DLD1 (cell line): ENCODE data around the gene NPPA.
"Not testable (repeated sequence)": the region's sequence is repeated elsewhere in the genome, so short reads cannot be mapped to it uniquely, and the experiment has no call there.

Experiments
- in situ Hi-C: cut with HindIII; loops from 2 replicates; pipeline ENCODE4 v1.10.0; 2017; ENCODE audit warnings: low sequenced_read_pairs

NPPA gene

DNA sequence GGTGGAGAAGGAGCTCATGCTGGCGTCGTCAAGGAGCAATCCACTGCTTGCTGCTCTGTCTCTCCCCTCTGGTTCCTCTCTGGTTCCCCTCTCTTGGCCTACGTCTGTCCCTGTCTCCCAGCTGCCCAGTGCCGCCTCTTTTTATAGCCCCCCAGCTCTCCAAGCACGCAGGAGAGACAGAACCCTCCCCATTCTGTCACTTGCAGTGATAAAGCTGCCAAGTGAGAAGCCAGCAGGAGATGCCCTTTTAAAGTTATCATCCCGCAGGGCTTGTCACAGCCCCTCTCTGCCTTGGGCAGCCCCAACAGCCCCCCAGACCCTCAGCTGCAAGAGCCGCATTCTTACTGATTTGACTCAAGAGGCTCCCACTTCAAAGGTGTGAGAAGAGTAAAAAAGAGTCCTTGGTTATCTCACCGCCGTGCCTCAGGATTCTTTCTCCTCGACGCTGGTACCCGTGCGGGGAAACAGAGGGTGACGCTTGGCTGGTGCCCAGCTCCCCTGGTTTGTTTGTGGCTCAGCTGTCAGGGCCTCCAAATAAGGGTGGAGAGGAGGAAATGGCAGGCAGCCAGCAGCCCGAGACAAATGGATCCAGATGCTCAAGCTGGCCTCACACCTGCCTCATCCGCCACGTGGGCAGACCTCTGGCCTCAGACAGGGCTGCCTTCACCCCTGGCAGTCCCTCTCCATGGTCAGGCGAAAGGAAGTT lies at the start of gene NPPA:
TSS of gene NPPA (minus strand) at position 117 of the 706 bp plus-strand sequence. CDS start at position 18, 99 bp downstream.
- in situ Hi-C loops = no loop called here

DNA sequence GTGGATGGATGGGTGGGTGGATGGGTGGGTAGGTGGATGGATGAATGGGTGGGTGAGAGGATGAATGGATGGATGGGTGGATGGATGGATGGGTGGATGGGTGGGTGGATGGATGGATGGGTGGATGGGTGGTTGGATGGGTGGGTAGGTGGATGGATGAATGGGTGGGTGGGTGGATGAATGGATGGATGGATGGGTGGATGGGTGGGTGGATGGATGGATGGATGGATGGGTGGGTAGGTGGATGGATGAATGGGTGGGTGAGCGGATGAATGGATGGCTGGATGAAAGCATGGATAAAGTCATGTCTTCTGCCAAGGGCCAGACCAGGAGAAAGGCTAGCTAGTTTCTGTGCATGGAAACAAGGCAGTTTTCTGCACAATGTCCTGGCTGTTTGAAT lies 46.9 kb upstream of the NPPA start:
- in situ Hi-C loops = not testable (repeated sequence)

DNA sequence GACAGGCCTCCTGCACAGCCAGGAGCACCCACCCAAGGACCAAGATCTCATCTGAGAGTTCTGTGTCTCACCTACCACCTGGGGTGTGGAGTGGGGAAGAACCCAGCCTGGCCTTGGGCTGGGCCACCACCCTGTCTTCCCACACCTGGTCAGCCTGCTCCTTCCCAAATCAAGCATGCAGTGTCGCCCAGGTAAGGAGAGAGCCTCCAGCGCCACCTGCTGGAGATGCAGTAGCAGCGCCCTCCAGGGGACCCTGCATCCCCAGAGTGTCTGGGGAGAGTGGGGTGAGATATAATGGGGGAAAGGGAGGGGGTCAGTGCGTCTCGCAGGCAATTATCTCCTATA lies 46.3 kb upstream of the NPPA start:
- in situ Hi-C loops = no loop called here

DNA sequence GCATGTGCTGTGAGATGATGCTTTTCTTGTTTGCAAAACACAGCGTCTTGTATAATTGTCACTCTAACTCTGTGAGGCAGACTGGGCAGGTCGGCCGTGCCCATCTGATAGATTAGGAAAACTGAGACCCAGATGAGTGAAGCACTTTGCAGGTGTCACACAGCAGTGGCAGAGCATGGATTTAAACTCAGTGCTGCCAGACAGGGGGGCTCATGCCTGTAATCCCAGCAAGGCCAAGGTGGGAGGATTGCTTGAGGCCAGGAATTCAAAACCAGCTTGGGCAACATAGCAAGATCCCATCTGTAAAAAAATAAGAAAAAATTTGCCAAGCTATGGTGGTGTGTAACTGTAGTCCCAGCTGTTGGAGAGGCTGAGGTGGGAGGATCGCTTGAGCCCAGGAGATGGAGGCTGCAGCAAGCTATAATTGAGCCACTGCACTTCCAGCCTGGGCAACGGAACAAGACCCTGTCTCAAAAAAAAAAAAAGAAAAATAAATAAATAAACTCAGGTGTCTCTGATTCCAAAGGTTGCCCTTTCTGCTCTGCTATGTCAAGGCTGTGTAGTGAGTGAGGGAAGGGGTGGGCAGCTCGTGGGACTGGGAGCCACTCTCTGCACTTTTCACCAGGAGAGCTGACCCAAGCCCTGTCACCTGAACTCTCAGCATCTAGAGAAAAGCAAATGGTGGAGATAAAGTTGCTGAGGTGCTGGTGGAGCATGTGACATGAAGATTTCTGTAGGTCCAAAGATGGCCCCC lies 44.0 kb upstream of the NPPA start:
- in situ Hi-C loops = no loop called here

GRCh38 chr1:11888877-11889208 lies 41.3 kb upstream of the NPPA start:
- in situ Hi-C loops = no loop called here

GRCh38 chr1:11888206-11888876 lies 40.8 kb upstream of the NPPA start:
- in situ Hi-C loops = no loop called here

- in situ Hi-C loops = no loop called here
These were observed 40.1 kb upstream of the NPPA start for GRCh38 chr1:11887666-11888007.

- in situ Hi-C loops = no loop called here
These were observed 39.5 kb upstream of the NPPA start for GRCh38 chr1:11886986-11887665.

- in situ Hi-C loops = no loop called here
These were observed 38.3 kb upstream of the NPPA start for GRCh38 chr1:11885916-11886315.

- in situ Hi-C loops = no loop called here
These were observed 35.4 kb upstream of the NPPA start for GRCh38 chr1:11882814-11883538.

- in situ Hi-C loops = no loop called here
These were observed 34.3 kb upstream of the NPPA start for GRCh38 chr1:11881749-11882441.

- in situ Hi-C loops = no loop called here
These were observed 33.5 kb upstream of the NPPA start for GRCh38 chr1:11880911-11881748.

GRCh38 chr1:11880181-11880575 lies 32.6 kb upstream of the NPPA start:
- in situ Hi-C loops = no loop called here

GRCh38 chr1:11879311-11880180 lies 32.0 kb upstream of the NPPA start:
- in situ Hi-C loops = no loop called here

GRCh38 chr1:11878891-11879190 lies 31.3 kb upstream of the NPPA start:
- in situ Hi-C loops = no loop called here

DNA sequence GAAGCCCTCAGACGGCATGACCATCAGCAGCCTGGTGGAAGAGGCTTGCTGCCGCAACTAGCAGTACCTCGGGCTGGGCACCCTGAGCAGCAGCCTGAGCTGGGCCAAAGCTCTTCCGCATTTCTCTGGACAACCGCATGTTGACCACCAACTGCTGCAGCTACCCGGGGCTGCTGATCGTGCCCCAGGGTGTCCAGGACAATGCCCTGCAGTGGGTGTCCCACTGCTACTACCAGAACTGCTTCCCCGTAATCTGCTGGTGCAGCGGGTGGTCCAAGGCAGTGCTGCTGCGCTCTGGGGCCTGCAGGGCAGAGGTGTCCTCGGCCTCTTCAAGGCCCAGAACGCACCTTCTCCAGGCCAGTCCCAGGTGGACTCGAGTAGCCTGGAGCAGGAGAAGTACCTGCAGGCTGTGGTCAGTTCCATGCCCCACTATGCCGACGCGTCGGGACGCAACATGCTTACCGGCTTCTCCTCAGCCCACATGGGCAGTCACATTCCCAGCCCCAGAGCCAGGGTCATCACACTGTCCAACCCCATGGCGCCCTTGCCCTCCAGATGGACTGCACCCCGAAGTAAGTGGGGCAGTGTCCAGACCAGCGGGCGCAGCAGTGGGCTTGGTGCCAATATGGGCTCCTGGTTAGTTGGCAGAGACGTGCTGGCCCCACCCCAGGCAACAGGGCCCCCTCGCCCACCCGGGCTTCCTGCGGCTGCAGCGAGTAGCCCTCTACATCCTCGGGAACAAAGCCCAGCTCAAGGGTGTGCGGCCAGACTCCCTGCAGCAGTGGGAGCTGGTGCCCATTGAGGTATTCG lies 30.7 kb upstream of the NPPA start:
- in situ Hi-C loops = no loop called here

GRCh38 chr1:11877074-11877473 lies 29.5 kb upstream of the NPPA start:
- in situ Hi-C loops = no loop called here

- in situ Hi-C loops = no loop called here
These were observed 27.5 kb upstream of the NPPA start for GRCh38 chr1:11875094-11875493.
